Activated B cell treated with CpG ODN at 0.5 μM for 24 hours (primary cell): Measurements from ENCODE around the gene RAPGEF3. TPM values are rescaled to one million over a fixed set of nuclear protein-coding genes. Genes with fewer than 3 reads are reported as not detected.

Experiments
- ATAC-seq: fragments of 200-7000 bp; cut with Tn5 transposase; one replicate; pipeline ENCODE4 v1.10.0; 2021; ENCODE audit warnings: low read depth, mild to moderate bottlenecking, moderate library complexity
- CTCF ChIA-PET: fragments of 350-600 bp; sonication (Branson Sonifier 250); formaldehyde crosslinking; loops from one replicate; lab custom pipeline; 2021; ENCODE audit warnings: antibody characterized with exemption; lab: Charles Lee
- POLR2A ChIA-PET: fragments of 350-600 bp; sonication (Branson Sonifier 250); formaldehyde crosslinking; loops from one replicate; lab custom pipeline; 2021; ENCODE audit warnings: antibody characterized with exemption; lab: Charles Lee
- DNase-seq: peaks from one replicate; pipeline ENCODE4 v3.0.0; 2022
- H3K27ac Mint-ChIP-seq: one replicate; pipeline ENCODE4 v1.8.0; 2020; ENCODE audit warnings: mixed read lengths
- H3K27me3 Mint-ChIP-seq: one replicate; pipeline ENCODE4 v1.8.0; 2021; ENCODE audit warnings: mixed read lengths
- H3K36me3 Mint-ChIP-seq: one replicate; pipeline ENCODE4 v1.8.0; 2021; ENCODE audit warnings: low read depth, mixed read lengths
- H3K4me1 Mint-ChIP-seq: one replicate; pipeline ENCODE4 v1.8.0; 2021; ENCODE audit warnings: mixed read lengths
- H3K4me3 Mint-ChIP-seq: one replicate; pipeline ENCODE4 v1.8.0; 2020; ENCODE audit warnings: mild to moderate bottlenecking, mixed read lengths
- H3K9me3 Mint-ChIP-seq: one replicate; pipeline ENCODE4 v1.8.0; 2020; ENCODE audit warnings: mixed read lengths
- CTCF ChIP-seq: fragments of 200-600 bp; IDR thresholded peaks from one replicate; pipeline ENCODE4 v1.8.0; 2022; ENCODE audit warnings: antibody characterized with exemption, mild to moderate bottlenecking
- intact Hi-C: fragments of 100-400 bp; cut with micrococcal nuclease; formaldehyde crosslinking; loops from one replicate; pipeline ENCODE4 v1.15.1; 2024
- total RNA-seq: library from RNA; stranded (reverse); gene quantifications from 2 replicates; pipeline ENCODE4 v1.2.3, GENCODE V29; 2022

The RAPGEF3 gene
- total RNA-seq, 1 donor from 2014 or later: 5.0 TPM

GRCh38 chr12:47785887-47786661, 27.4 kb upstream of the RAPGEF3 start:
- Mint-ChIP-seq H3K4me3 (no peak overlapping the region), H3K9me3 (no peaks in the 10 kb centered on the region), H3K4me1 (no peaks in the 10 kb centered on the region), H3K27ac (peak overlapping the region; percentile 24), H3K36me3 (peaks cover 84% of the 10 kb centered on the region), H3K27me3 (no peaks in the 10 kb centered on the region)
- ATAC-seq (no peak), DNase-seq (no peak)
- no peak for TF ChIP-seq CTCF
- intact Hi-C loops: no loop called here
- POLR2A ChIA-PET: interaction anchor here (1.3 to 1.4 kb wide), 2 partner anchors 21 to 28 kb away, joined by 4 to 5 read pairs; no protein-coding TSS in a partner anchor
- CTCF ChIA-PET: interaction anchor here (1.0 to 1.7 kb wide), 3 partner anchors 22 to 52 kb away, joined by 3 to 6 read pairs (median 4); no protein-coding TSS in a partner anchor

- ChIA-PET CTCF (interaction anchor here (1.0 to 8.9 kb wide), 3 partner anchors 23 to 53 kb away, joined by 3 to 94 read pairs (median 6); no protein-coding TSS in a partner anchor), POLR2A (interaction anchor here (1.3 to 1.4 kb wide), 2 partner anchors 22 to 29 kb away, joined by 4 to 5 read pairs; no protein-coding TSS in a partner anchor)
- no peak for ATAC-seq
- no peak overlapping the region for H3K4me3 Mint-ChIP-seq
- H3K36me3 Mint-ChIP-seq: peaks cover 75% of the 10 kb centered on the region
- no peak for DNase-seq
- H3K9me3 Mint-ChIP-seq: no peaks in the 10 kb centered on the region
- no peak for TF ChIP-seq CTCF
- no peaks in the 10 kb centered on the region for H3K4me1 Mint-ChIP-seq
- intact Hi-C loops: no loop called here
- no peaks in the 10 kb centered on the region for H3K27me3 Mint-ChIP-seq
- H3K27ac Mint-ChIP-seq: no peak overlapping the region
Observed at GRCh38 chr12:47785036-47785886, 26.6 kb upstream of the RAPGEF3 start.

- Mint-ChIP-seq H3K27ac (peak overlapping the region; percentile 30), H3K9me3 (no peaks in the 10 kb centered on the region), H3K4me1 (peaks cover 3% of the 10 kb centered on the region), H3K4me3 (no peak overlapping the region), H3K27me3 (no peaks in the 10 kb centered on the region), H3K36me3 (peaks cover 68% of the 10 kb centered on the region)
- ChIA-PET POLR2A (no interaction called here), CTCF (interaction anchor here (1.1 to 8.9 kb wide), 3 partner anchors 36 to 54 kb away, joined by 3 to 94 read pairs (median 6); no protein-coding TSS in a partner anchor)
- ATAC-seq (no peak), DNase-seq (no peak)
- TF ChIP-seq CTCF: no peak
- intact Hi-C loops: no loop called here
Observed at GRCh38 chr12:47783821-47784819, 25.4 kb upstream of the RAPGEF3 start.

GRCh38 chr12:47783024-47783755, 24.5 kb upstream of the RAPGEF3 start:
- H3K9me3 Mint-ChIP-seq: no peaks in the 10 kb centered on the region
- peaks cover 59% of the 10 kb centered on the region for H3K36me3 Mint-ChIP-seq
- H3K27ac Mint-ChIP-seq: no peak overlapping the region
- no peak for ATAC-seq
- ChIA-PET POLR2A (interaction anchor here (1.3 kb wide), 1 partner anchor 30 kb away, joined by 5 read pairs; no protein-coding TSS in a partner anchor), CTCF (interaction anchor here (1.0 to 11.4 kb wide), 5 partner anchors 14 to 55 kb away, joined by 3 to 127 read pairs (median 6); no protein-coding TSS in a partner anchor)
- H3K4me3 Mint-ChIP-seq: no peak overlapping the region
- no peaks in the 10 kb centered on the region for H3K27me3 Mint-ChIP-seq
- no peak for DNase-seq
- TF ChIP-seq CTCF: no peak
- intact Hi-C loops: no loop called here
- H3K4me1 Mint-ChIP-seq: peaks cover 7% of the 10 kb centered on the region
